HepG2 (cell line): ENCODE results near the gene ZFPM1. TPM values are rescaled to one million over a fixed set of nuclear protein-coding genes. Genes with fewer than 3 reads are reported as not detected.

Experiments used
- ARNT2 ChIP-seq: sonication (generic); formaldehyde crosslinking; IDR thresholded peaks from 2 replicates; pipeline ENCODE4 v1.8.0; 2022; ENCODE audit warnings: mild to moderate bottlenecking, low read depth, missing genetic modification reagents, moderate library complexity
- BHLHE40 ChIP-seq: IDR thresholded peaks from 2 replicates; pipeline ENCODE4 v1.6.1; 2011; ENCODE audit warnings: low read length, improper control_type of control experiment
- DMAP1 ChIP-seq: IDR thresholded peaks from 2 replicates; pipeline ENCODE4 v1.6.1; 2016
- HDAC1 ChIP-seq: sonication (generic); formaldehyde crosslinking; IDR thresholded peaks from 2 replicates; pipeline ENCODE4 v1.5.1; 2020; ENCODE audit warnings: mild to moderate bottlenecking, missing genetic modification reagents
- KDM2A ChIP-seq: sonication (generic); formaldehyde crosslinking; IDR thresholded peaks from 2 replicates; pipeline ENCODE4 v1.4.0; 2020; ENCODE audit warnings: low read depth, missing genetic modification reagents, borderline replicate concordance
- MATR3 ChIP-seq: sonication (generic); formaldehyde crosslinking; IDR thresholded peaks from 2 replicates; pipeline ENCODE4 v1.4.0; 2020; ENCODE audit warnings: missing genetic modification reagents
- RFXANK ChIP-seq: IDR thresholded peaks from 2 replicates; pipeline ENCODE4 v1.6.1; 2016
- SSRP1 ChIP-seq: IDR thresholded peaks from 2 replicates; pipeline ENCODE4 v1.6.1; 2016; ENCODE audit warnings: control low read depth
- STAT5B ChIP-seq: sonication (generic); formaldehyde crosslinking; IDR thresholded peaks from 2 replicates; pipeline ENCODE4 v1.4.0; 2020; ENCODE audit warnings: missing genetic modification reagents
- ZNF501 ChIP-seq: sonication (generic); formaldehyde crosslinking; IDR thresholded peaks from 2 replicates; pipeline ENCODE4 v1.5.1; 2020; ENCODE audit warnings: mild to moderate bottlenecking, moderate library complexity, missing genetic modification reagents
- polyA plus RNA-seq, 8 experiments: library from polyadenylated mRNA; depleted of rRNA in 3 of 8; stranded (reverse) in 7 of 8; unstranded in 1 of 8; fragments of >200 nt; fragmentation: Illumina TruSeq in 4 of 8; extraction: Trizol in 4 of 8; gene quantifications; 2 replicates each; pipeline versions ENCODE4 v1.2.1 to v1.2.3, GENCODE V29; 2011 to 2016; ENCODE audit warnings: low read depth in 4 of 8, missing spikeins in 1 of 8, mixed read lengths in 1 of 8; ENCODE audit not compliant: insufficient read depth in 1 of 8
- total RNA-seq, 5 experiments: library from RNA; depleted of rRNA; stranded (reverse); fragments of >200 nt; fragmentation: Illumina TruSeq; extraction: Trizol; gene quantifications; 2 replicates each; pipeline ENCODE4 v1.2.3, GENCODE V29; 2016; ENCODE audit warnings: low read depth in 1 of 5
- TF ChIP-seq, protein P1 (sequence below): sonication (generic); formaldehyde crosslinking; IDR thresholded peaks from 2 replicates; pipeline ENCODE4 v1.4.0; 2020; ENCODE audit warnings: missing genetic modification reagents
- TF ChIP-seq, protein P2 (sequence below): sonication (generic); formaldehyde crosslinking; IDR thresholded peaks from 2 replicates; pipeline ENCODE4 v1.5.0; 2020; ENCODE audit warnings: mild to moderate bottlenecking, missing genetic modification reagents, borderline replicate concordance
- TF ChIP-seq, protein P3 (sequence below): sonication (generic); formaldehyde crosslinking; IDR thresholded peaks from 2 replicates; pipeline ENCODE4 v1.8.1; 2023; ENCODE audit warnings: mild to moderate bottlenecking, missing genetic modification reagents
- TF ChIP-seq, protein P4 (sequence below): sonication (generic); formaldehyde crosslinking; IDR thresholded peaks from 2 replicates; pipeline ENCODE4 v1.4.0; 2020; ENCODE audit warnings: missing genetic modification reagents
- TF ChIP-seq, protein P5 (sequence below): sonication (generic); formaldehyde crosslinking; IDR thresholded peaks from 2 replicates; pipeline ENCODE4 v1.4.0; 2020; ENCODE audit warnings: missing genetic modification reagents, low read depth, mild to moderate bottlenecking, borderline replicate concordance
- TF ChIP-seq, protein P6 (sequence below): sonication (generic); formaldehyde crosslinking; IDR thresholded peaks from 2 replicates; pipeline ENCODE4 v1.4.0; 2020; ENCODE audit warnings: low read depth, missing genetic modification reagents

The ZFPM1 gene
- total and polyA plus RNA-seq, 2 of the 13 experiments (the other 11 are each of a cell fraction or from before 2014, with no cell fraction given), result 1.3 to 3.8 TPM

DNA sequence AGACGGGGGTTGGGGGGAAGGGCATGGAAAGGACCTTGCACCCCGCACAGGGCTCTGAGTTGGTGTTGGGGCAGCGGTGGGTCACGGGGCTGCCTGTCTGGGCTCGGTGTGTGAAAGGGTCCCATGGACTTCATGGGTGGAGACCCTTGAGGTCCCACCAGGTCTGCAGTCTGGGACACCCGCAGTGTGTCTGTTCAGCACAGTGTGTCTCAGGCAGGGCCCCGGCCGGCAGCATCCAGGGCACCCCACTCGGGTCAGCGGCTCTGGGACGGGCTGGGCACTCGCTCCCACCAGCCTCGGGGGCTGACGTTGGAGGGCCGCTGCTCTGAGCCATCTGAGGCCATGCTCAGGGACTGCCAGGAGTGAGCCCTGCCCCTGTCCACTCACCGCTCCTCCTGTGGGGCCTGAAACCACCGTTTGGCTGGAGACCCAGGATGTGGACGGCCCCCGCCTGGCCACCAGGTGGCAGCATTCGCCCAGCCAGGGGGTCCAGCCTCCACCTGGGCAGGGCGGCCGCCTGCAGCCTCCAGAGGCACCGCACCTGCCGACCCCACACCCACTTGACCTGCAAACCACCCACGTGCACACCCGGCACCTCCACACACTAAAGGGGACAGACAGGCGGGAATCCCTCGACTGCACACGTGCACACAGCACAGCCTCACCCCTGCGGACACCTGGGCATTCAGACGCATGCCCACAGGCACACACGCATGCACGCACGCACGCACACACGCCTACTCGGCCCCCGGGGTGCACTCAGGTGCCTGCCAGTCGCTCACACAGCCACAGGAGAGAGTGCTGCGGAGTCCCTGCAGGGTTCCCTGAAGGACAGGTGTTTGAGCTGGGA, 10.1 kb upstream of the ZFPM1 start (continued):
- TF ChIP-seq ARNT2 (CRISPR knock-in tag) (peak; percentile 65; the same call in 1 of the 2 replicates), RFXANK (CRISPR knock-in tag) (no peak), HDAC1 (CRISPR knock-in tag) (peak; percentile 31), SSRP1 (CRISPR knock-in tag) (peak; percentile 87; the same call in 1 of the 2 replicates), BHLHE40 (peak; percentile 71), MATR3 (CRISPR knock-in tag) (0 out of 2 replicates have a peak, but pooled peaks have one; percentile 53), ZNF501 (CRISPR knock-in tag) (peak; percentile 87), DMAP1 (CRISPR knock-in tag) (no peak), KDM2A (CRISPR knock-in tag) (peak; percentile 92), STAT5B (CRISPR knock-in tag) (no peak)
- TF ChIP-seq, protein P1, sequence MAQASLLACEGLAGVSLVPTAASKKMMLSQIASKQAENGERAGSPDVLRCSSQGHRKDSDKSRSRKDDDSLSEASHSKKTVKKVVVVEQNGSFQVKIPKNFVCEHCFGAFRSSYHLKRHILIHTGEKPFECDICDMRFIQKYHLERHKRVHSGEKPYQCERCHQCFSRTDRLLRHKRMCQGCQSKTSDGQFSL (CRISPR knock-in tag), result peak; percentile 71; the same call in 1 of the 2 replicates
- TF ChIP-seq, protein P2, sequence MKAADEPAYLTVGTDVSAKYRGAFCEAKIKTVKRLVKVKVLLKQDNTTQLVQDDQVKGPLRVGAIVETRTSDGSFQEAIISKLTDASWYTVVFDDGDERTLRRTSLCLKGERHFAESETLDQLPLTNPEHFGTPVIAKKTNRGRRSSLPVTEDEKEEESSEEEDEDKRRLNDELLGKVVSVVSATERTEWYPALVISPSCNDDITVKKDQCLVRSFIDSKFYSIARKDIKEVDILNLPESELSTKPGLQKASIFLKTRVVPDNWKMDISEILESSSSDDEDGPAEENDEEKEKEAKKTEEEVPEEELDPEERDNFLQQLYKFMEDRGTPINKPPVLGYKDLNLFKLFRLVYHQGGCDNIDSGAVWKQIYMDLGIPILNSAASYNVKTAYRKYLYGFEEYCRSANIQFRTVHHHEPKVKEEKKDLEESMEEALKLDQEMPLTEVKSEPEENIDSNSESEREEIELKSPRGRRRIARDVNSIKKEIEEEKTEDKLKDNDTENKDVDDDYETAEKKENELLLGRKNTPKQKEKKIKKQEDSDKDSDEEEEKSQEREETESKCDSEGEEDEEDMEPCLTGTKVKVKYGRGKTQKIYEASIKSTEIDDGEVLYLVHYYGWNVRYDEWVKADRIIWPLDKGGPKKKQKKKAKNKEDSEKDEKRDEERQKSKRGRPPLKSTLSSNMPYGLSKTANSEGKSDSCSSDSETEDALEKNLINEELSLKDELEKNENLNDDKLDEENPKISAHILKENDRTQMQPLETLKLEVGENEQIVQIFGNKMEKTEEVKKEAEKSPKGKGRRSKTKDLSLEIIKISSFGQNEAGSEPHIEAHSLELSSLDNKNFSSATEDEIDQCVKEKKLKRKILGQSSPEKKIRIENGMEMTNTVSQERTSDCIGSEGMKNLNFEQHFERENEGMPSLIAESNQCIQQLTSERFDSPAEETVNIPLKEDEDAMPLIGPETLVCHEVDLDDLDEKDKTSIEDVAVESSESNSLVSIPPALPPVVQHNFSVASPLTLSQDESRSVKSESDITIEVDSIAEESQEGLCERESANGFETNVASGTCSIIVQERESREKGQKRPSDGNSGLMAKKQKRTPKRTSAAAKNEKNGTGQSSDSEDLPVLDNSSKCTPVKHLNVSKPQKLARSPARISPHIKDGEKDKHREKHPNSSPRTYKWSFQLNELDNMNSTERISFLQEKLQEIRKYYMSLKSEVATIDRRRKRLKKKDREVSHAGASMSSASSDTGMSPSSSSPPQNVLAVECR (CRISPR knock-in tag), result peak; percentile 79
- TF ChIP-seq, protein P3, sequence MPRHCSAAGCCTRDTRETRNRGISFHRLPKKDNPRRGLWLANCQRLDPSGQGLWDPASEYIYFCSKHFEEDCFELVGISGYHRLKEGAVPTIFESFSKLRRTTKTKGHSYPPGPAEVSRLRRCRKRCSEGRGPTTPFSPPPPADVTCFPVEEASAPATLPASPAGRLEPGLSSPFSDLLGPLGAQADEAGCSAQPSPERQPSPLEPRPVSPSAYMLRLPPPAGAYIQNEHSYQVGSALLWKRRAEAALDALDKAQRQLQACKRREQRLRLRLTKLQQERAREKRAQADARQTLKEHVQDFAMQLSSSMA (CRISPR knock-in tag), result peak; percentile 61; the same call in 1 of the 2 replicates
- TF ChIP-seq, protein P4, sequence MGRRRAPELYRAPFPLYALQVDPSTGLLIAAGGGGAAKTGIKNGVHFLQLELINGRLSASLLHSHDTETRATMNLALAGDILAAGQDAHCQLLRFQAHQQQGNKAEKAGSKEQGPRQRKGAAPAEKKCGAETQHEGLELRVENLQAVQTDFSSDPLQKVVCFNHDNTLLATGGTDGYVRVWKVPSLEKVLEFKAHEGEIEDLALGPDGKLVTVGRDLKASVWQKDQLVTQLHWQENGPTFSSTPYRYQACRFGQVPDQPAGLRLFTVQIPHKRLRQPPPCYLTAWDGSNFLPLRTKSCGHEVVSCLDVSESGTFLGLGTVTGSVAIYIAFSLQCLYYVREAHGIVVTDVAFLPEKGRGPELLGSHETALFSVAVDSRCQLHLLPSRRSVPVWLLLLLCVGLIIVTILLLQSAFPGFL (CRISPR knock-in tag), result peak; percentile 90; the same call in 1 of the 2 replicates
- TF ChIP-seq, protein P5, sequence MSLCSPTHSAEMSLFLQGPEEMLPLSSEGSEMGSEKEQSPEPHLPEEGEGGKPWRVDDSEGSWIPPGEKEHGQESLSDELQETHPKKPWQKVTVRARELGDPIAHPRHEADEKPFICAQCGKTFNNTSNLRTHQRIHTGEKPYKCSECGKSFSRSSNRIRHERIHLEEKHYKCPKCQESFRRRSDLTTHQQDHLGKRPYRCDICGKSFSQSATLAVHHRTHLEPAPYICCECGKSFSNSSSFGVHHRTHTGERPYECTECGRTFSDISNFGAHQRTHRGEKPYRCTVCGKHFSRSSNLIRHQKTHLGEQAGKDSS (CRISPR knock-in tag), result peak; percentile 95
- TF ChIP-seq, protein P6, sequence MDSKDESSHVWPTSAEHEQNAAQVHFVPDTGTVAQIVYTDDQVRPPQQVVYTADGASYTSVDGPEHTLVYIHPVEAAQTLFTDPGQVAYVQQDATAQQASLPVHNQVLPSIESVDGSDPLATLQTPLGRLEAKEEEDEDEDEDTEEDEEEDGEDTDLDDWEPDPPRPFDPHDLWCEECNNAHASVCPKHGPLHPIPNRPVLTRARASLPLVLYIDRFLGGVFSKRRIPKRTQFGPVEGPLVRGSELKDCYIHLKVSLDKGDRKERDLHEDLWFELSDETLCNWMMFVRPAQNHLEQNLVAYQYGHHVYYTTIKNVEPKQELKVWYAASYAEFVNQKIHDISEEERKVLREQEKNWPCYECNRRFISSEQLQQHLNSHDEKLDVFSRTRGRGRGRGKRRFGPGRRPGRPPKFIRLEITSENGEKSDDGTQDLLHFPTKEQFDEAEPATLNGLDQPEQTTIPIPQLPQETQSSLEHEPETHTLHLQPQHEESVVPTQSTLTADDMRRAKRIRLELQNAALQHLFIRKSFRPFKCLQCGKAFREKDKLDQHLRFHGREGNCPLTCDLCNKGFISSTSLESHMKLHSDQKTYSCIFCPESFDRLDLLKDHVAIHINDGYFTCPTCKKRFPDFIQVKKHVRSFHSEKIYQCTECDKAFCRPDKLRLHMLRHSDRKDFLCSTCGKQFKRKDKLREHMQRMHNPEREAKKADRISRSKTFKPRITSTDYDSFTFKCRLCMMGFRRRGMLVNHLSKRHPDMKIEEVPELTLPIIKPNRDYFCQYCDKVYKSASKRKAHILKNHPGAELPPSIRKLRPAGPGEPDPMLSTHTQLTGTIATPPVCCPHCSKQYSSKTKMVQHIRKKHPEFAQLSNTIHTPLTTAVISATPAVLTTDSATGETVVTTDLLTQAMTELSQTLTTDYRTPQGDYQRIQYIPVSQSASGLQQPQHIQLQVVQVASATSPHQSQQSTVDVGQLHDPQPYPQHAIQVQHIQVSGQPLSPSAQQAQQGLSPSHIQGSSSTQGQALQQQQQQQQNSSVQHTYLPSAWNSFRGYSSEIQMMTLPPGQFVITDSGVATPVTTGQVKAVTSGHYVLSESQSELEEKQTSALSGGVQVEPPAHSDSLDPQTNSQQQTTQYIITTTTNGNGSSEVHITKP (CRISPR knock-in tag), result peak; percentile 39; the same call in 1 of the 2 replicates
